AG09319 (cell line): ENCODE results near the gene HOTAIR.

ENCODE experiments used
- DNase-seq: peaks from one replicate; pipeline ENCODE4 v3.0.0-alpha.2; 2010; ENCODE audit warnings: low read depth; ENCODE audit errors: extremely low read depth
- TF ChIP-seq, protein P1 (sequence below): IDR thresholded peaks from 2 replicates; pipeline ENCODE4 v1.5.1; 2011; ENCODE audit warnings: low read depth, mild to moderate bottlenecking, inconsistent platforms, low read length, moderate library complexity

HOTAIR gene

DNA sequence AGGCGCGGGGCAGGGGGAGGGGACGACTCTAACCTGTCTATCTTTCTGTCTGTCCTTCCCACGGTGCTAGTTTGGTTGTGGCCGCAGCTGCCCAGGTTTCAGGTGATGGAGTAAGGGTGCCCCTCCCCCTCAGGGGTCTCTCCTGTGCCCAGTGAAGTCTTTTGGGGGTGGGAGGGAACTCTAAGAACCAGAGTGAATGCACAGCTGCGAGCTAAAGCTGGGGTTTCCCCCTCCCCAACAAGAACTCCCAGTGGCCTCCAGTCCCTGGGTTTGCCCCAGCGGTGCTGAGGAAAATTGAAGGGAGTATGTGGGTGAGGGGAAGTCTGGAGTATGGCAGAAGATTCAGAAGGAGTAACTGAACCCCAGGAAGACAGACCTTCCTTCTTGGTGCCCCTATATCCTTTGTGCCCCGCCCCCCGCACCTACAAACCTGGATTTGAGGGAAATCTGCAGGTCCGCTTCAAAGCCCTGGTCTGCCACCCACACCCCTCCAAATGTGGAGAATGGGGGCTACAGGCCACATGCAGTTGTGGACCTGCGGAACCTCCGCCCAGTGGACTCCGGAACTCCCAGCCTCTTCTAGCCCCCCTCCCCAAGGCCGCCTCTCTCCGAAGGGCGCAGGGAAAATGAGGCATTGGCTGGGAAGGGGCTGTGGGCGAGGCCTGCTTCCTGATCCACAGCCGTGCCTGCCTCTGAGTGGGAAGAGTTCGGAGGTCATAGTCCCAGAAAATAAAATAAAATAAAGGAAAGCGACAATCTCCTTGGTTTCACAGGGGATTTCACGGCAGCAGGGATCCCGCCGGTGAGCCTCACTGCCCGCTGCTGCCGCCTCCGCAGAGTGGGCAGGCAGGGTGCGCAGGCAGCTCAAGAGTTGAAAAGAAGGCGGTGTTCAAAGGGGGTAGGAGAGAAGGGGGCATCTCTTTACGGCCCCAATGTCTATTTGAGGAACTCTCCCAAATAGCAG lies 21.8 kb upstream of the HOTAIR start:
- TF ChIP-seq, protein P1, sequence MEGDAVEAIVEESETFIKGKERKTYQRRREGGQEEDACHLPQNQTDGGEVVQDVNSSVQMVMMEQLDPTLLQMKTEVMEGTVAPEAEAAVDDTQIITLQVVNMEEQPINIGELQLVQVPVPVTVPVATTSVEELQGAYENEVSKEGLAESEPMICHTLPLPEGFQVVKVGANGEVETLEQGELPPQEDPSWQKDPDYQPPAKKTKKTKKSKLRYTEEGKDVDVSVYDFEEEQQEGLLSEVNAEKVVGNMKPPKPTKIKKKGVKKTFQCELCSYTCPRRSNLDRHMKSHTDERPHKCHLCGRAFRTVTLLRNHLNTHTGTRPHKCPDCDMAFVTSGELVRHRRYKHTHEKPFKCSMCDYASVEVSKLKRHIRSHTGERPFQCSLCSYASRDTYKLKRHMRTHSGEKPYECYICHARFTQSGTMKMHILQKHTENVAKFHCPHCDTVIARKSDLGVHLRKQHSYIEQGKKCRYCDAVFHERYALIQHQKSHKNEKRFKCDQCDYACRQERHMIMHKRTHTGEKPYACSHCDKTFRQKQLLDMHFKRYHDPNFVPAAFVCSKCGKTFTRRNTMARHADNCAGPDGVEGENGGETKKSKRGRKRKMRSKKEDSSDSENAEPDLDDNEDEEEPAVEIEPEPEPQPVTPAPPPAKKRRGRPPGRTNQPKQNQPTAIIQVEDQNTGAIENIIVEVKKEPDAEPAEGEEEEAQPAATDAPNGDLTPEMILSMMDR, result no peak

DNA sequence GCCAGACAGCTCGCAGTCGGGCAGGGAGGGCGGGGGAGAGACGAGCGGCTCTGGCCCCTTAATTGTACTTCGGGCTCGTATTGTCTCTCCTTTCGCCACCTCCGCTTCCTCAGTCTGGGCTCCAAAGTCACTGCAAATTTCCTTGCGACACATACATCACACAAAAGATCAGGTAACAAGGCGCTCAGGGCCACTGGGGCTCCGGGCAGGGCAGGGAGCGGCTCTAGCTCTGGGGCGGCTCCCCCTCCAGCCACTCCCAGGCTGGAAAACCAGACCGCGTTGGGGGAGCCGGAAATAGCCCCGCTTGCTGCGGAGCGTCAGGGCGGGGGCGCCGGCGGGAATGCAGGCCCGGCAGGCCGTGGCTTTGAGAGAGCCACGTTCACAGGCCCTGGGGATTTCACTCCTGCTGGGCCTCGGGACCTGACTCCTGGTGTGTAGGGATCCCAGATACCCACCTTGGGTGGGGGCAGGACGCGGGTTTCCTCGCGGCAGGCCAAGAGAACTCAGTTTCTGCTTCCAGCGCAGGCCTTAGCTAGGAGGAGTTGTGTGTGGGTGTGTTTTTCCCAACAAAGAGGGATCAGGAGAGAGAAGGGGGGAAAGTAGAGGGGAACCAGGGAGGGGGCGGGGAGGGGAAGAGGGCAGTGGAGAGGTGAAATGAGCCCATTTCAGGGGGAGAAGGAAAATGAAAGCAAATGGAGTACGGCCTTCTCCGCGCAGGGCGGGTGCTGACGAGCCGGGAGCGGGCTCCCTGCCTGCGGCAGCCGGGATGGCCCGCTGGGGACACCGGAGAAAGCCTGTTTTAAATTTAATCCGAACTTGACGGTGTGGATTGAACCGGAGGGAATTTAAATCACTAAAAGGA lies 20.9 kb upstream of the HOTAIR start:
- DNase-seq, result no peak
- TF ChIP-seq, protein P1, result no peak

More for the DNA sequence above, 21.8 kb upstream of the HOTAIR start:
- DNase-seq, result no peak

DNA sequence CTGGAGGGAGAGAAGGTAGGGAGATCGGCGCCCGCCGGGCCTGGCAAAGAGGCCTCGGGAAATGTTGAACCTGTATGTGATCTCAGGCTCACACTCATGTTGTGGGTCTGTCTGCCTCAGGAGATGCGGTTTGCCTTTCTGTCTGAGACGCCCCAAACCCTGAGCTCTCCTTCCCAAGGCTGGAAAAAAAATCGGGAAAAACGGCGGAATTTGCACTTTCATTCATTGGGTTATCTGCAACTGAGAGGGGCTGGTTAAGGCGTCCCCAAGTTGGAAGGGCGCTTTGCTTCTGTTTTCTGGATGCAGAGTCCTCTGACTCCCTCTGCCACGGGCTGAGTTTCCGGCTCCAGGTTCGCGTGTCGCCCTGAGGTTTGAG lies 20.2 kb upstream of the HOTAIR start:
- TF ChIP-seq, protein P1, result no peak
- no peak for DNase-seq

DNA sequence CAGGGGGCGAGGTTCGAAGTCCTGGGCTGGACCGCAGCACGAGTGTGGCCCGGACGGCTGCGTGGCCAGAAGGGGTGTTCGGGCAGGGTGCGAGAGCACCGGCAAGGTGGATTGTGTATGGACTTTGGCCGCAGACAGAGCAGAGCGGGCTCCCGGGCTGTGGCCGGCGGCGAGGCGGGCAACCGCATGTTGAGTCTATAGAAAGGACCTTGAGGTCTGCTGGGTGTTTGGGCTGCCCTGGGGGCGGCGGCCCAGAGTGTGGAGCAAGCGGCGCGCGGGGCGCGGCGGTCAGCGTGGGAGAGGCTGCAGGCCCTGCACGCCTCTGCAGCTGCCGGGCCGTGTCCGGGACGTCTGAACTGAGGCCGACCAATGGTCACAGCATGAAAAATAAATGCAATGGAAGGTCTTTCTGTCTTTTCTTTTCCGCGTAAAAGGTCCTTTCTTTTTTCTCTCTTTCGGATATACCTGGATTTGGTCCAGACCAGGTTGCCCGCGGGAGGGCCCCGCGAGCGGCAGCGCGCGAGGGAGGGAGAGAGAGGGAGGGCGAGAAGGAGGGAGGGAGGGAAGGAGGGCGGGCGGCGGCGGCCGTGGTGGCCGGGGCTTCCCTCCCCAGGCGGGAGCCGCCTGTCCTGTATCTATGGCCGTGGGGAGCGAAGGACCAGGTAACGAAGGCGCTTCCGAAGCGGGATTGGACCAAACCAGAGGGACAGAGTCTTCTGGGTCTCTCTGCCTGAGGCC lies 19.7 kb upstream of the HOTAIR start:
- TF ChIP-seq, protein P1, result no peak
- DNase-seq, result no peak

DNA sequence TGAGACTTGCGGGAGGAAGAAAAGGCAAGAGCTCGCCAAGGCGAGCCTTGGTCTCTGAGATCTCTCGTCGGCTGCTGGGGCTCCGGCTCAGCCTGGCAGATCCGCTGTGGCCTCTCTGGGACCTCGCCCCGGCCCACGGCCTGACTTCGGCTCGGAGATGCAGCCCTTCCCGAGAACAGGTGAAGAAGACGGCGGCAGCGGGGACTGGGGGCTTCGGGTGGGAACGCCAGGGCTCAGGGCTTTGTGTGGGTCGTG lies 19.2 kb upstream of the HOTAIR start:
- DNase-seq, result no peak
- TF ChIP-seq, protein P1, result no peak

DNA sequence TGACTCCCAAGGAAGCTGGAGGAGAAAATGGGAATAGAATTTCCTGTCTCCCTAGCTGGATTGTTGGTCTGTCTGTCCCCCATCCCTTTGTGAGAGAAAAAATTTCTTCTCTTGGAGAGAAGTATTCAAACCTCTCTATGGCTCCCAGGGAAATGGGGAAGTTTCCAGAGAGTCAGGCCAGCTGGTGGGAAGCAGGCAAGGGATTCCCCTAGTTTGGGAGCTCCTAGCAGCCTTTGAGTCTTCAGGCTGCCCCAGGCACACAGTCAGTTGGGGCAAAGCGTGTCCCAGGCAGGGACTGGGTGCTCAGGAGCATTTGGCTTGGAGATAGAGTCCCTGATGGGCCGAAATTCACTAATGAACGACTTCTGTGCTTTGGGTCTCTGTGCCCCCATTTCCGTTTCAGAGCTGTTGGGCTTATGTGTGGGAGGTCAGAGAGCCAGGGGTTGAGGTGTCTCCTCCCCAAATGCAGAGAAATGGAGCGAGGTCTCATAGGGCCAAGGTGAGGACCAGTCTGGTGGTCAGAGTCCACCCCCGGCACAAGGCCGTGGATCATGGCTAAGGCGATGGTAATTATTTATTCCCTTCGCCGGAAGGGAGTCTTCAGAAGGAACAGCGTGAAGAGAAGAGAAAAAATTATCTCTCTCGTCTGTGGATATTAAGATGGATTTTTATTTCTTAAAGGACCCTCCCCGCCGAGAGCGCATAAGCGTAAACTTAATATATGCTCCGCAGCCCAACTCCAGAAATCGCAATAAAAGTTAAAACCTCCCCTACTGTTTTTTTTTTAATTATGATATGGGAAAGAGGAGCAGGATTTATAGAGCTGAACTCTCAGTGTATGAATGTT lies 18.6 kb upstream of the HOTAIR start:
- TF ChIP-seq, protein P1, result no peak
- DNase-seq, result no peak
